MM.1S (cell line): ENCODE data around the gene ZBED5.

Experiments used
- EZH2phosphoT487 ChIP-seq: fragments of 300-600 bp; sonication (generic); IDR thresholded peaks from 2 replicates; pipeline ENCODE4 v1.6.1; 2018; ENCODE audit warnings: antibody characterized with exemption, low read length
- TF ChIP-seq, protein P1 (sequence below): fragments of 300-600 bp; sonication (generic); IDR thresholded peaks from 2 replicates; pipeline ENCODE4 v1.5.1; 2016; ENCODE audit warnings: antibody characterized with exemption, low read length, mixed read lengths

DNA sequence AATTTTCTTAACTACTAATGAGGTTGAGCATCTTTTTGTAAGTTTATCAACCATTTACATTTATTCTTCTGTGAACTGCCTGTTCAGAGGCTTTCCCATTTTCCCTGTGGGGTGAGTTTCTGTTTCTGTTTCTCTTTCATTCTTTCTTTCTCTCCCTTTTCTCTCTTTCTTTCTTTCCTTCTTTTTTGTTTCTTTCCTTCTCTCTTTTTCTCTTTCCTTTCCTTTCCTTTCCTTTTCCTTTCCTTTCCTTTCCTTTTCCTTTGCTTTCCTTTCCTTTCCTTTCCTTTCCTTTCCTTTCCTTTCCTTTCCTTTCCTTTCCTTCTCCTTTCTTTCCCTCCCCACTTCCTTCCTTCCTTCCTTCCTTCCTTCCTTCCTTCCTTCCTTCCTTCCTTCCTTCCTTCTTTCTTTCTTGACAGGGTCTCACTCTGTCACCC is 8.0 kb upstream of the ZBED5 start:
- TF ChIP-seq, protein P1, sequence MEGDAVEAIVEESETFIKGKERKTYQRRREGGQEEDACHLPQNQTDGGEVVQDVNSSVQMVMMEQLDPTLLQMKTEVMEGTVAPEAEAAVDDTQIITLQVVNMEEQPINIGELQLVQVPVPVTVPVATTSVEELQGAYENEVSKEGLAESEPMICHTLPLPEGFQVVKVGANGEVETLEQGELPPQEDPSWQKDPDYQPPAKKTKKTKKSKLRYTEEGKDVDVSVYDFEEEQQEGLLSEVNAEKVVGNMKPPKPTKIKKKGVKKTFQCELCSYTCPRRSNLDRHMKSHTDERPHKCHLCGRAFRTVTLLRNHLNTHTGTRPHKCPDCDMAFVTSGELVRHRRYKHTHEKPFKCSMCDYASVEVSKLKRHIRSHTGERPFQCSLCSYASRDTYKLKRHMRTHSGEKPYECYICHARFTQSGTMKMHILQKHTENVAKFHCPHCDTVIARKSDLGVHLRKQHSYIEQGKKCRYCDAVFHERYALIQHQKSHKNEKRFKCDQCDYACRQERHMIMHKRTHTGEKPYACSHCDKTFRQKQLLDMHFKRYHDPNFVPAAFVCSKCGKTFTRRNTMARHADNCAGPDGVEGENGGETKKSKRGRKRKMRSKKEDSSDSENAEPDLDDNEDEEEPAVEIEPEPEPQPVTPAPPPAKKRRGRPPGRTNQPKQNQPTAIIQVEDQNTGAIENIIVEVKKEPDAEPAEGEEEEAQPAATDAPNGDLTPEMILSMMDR: no peak
- no peak for TF ChIP-seq EZH2phosphoT487
